ENCODE results near the gene HDGFL2.

HDGFL2 gene

DNA sequence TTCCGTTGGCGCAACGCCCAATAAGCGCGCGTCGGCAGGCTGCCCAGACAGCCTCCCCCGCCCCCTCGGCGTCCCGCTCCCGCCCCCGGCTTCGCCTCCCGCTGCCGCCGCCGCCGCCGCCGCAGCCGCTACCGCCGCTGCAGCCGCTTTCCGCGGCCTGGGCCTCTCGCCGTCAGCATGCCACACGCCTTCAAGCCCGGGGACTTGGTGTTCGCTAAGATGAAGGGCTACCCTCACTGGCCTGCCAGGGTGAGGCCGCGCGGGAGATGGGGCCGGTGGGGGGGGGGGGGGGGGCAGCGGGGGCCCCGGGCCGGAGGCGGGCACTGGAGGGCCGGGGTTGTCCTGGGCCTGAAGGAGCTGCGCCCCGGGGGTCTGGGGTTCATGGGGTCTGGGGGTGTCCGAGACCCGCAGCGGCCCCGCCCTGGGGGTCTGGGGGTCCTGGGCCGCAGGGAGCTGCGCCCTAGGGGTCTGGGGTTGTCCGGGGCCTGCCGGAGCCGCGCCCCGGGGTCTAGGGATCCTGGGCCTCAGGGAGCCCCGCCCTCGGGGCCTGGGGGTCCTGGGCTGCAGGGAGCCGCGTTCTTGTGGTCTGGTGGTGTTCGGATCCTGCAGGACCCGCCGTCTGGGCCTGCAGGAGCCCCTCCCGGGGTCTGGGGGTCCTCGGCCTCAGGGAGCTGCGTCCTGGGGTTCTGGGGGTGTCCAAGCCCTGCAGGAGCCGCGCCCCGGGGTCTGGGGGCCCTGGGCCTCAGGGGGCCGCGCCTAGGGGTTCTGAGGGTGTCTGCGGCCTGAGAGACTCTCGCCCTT, at the start of gene HDGFL2:
Gene HDGFL2, plus strand, starts transcription at position 124 of the 801 bp plus-strand sequence. Its CDS starts 54 bp downstream, at position 178.
- DNase-seq (ENCODE audit: low read depth) = no peak

- no peak for DNase-seq (ENCODE audit: low read depth)
Observed at GRCh38 chr19:4423416-4424126, 48.5 kb upstream of the HDGFL2 start.

DNA sequence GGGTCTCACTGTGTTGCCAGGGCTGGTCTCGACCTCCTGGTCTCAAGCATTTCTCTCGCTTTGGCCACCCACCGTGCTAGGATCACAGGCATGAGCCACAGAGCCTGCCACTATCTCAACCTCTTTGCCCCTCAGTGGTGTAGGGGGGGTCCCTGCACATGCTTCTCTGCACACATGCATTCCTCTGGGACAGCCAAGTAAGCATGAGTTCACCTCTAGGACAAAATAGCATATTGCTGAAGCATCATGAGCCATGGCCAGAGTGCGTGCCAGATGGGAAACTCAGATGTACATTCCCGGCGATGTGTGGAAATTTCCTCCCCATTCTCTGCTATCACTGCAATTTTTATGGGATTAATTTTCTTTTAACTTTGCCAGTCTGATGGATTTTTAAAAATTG, 46.6 kb upstream of the HDGFL2 start:
- no peak for DNase-seq (ENCODE audit: low read depth)

DNA sequence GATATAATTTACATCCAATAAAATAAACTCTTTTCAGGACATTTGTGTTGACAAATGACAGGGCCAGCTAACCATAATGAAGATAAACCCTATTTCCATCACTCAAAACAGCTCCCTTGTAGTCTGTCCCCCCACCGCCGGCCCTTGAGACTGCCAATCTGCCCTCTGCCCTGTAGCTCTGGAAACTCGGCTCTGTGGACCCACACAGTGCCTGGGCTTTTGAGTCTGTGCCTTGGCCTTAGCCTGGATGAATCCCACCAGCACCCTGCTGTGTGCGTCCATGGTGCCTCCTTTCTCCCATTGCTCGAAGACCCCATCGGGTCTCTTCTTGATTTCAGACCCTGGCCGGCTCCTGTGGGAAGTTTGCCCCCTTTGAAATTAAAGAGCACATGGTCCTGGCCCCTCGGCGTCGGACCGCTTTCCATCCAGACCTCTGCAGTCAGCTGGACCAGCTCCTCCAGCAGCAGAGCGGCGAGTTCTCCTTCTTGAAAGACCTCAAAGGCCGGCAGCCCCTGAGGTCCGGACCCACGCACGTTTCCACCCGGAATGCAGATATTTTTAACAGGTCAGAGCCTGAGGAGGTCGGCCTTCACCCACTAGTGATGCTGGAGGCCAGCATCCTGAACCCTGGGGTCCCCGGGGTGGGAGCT, 43.6 kb upstream of the HDGFL2 start:
- DNase-seq (ENCODE audit: low read depth) = no peak

DNA sequence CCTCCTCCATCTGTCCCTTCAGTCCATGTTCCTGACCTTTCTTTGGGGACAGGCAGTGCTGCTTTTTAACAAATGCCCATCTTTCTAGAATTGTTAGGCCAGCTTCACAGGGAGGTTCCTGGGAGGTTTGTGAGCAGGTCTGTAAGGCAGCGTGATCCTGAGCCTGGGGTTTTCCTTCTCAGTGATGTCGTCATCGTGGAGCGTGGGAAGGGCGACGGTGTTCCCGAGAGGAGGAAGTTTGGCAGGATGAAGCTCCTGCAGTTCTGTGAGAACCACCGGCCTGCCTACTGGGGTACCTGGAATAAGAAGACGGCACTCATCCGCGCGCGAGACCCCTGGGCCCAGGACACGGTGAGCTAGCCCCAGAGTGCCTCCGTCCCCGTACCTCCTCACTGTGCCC, 42.8 kb upstream of the HDGFL2 start:
- DNase-seq (ENCODE audit: low read depth) = no peak

DNA sequence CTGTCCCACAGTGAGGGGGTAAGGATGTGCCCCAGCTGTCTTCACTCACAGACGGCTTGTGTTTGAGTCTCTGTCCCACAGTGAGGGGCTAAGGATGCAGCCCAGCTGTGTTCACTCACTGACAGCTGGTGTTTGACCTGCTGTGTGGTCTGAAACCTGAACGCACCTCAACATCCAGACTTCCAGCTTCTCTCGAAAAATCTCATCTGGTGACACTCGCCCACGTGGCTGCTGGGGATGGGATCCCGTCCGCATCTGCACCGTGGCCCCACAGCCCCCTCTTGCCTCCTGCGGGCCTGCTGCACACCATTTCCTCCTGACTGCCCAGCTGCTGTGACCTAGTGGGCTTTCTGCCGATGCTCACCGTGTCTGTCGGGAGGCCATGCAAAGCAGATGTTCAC, 42.3 kb upstream of the HDGFL2 start:
- no peak for DNase-seq (ENCODE audit: low read depth)

- DNase-seq (ENCODE audit: low read depth) = no peak
Observed at GRCh38 chr19:4430760-4431159, 41.3 kb upstream of the HDGFL2 start.

DNA sequence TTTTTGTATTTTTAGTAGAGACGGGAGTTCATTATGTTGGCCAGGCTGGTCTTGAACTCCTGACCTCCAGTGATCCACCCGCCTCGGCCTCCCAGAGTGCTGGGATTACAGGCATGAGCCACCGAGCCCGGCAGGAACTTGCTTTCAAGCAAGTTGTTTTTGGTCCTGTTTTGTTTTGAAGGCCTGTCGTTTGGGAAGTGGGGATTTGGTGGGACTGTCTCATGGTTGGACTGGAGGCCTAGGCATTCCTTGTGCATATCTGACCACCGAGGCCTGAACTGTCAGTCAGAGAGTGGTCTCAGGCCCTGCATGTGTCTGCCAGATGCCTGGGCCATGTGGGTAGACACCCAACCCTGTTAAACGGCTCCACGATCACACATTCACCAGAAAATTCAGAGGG, 40.8 kb upstream of the HDGFL2 start:
- no peak for DNase-seq (ENCODE audit: low read depth)

DNA sequence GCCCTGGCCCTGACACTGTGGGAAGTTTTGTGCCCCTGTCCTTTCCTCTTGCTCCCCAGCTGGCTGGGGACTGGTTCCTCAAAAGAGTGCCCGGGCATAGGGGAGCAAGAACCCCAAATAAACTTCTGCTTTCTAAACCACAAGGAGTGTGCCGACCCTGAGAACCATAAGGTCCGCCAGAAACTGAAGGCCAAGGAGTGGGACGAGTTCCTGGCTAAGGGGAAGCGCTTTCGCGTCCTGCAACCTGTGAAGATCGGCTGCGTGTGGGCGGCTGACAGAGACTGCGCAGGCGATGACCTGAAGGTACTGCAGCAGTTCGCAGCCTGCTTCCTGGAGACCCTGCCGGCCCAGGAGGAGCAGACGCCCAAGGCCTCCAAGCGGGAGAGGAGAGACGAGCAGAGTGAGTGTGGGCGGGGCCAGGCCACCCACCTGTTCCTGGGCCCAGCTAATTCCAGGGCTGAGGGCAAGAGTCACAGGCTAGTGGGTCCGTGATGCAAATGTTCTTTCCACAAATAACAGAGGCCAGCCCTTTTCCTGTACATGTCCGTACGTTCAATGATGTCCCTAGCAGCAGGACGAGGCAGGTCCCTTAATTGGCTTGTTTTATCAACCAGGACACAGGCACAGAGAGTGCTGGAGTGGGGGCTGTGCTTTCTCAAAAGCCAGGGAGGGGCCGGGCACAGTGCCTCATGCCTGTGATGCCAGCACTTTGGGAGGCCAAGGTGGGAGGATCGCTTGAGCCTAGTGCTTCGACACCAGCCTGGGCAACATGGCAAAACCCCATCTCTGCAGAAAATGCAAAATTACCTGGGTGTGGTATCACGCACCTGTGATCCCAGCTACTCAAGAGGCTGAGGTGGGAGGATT, 40.1 kb upstream of the HDGFL2 start:
- DNase-seq (ENCODE audit: low read depth) = no peak

GRCh38 chr19:4432918-4433506, 39.1 kb upstream of the HDGFL2 start:
- no peak for DNase-seq (ENCODE audit: low read depth)

- no peak for DNase-seq (ENCODE audit: low read depth)
Observed at GRCh38 chr19:4434391-4434790, 37.7 kb upstream of the HDGFL2 start.

GRCh38 chr19:4436231-4436630, 35.9 kb upstream of the HDGFL2 start:
- no peak for DNase-seq (ENCODE audit: low read depth)

- no peak for DNase-seq (ENCODE audit: low read depth)
Observed at GRCh38 chr19:4437103-4437502, 35.0 kb upstream of the HDGFL2 start.

GRCh38 chr19:4439243-4439642, 32.9 kb upstream of the HDGFL2 start:
- DNase-seq (ENCODE audit: low read depth) = no peak

GRCh38 chr19:4441994-4442818, 29.9 kb upstream of the HDGFL2 start:
- DNase-seq (ENCODE audit: low read depth) = no peak

GRCh38 chr19:4442819-4443146, 29.3 kb upstream of the HDGFL2 start:
- no peak for DNase-seq (ENCODE audit: low read depth)

DNA sequence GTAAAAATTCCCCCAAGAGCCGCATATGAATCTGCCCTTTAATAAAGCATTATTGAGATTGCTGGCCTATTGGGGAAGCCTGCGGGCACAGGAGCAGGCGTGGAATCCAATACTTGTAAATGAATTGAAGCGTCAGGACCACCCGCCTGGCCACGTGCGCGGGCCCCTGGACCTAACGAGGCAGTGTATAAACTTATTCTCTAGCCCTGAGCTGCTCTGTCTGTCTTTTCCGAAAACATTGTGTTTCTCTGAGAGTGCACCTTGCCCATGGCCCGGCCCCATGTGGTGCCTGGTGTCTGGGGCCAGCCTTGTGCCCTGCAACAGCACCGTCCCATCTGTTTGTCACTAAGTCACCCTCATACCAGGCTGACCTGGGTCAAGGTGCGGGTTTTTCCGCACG, 28.9 kb upstream of the HDGFL2 start:
- DNase-seq (ENCODE audit: low read depth) = no peak

DNA sequence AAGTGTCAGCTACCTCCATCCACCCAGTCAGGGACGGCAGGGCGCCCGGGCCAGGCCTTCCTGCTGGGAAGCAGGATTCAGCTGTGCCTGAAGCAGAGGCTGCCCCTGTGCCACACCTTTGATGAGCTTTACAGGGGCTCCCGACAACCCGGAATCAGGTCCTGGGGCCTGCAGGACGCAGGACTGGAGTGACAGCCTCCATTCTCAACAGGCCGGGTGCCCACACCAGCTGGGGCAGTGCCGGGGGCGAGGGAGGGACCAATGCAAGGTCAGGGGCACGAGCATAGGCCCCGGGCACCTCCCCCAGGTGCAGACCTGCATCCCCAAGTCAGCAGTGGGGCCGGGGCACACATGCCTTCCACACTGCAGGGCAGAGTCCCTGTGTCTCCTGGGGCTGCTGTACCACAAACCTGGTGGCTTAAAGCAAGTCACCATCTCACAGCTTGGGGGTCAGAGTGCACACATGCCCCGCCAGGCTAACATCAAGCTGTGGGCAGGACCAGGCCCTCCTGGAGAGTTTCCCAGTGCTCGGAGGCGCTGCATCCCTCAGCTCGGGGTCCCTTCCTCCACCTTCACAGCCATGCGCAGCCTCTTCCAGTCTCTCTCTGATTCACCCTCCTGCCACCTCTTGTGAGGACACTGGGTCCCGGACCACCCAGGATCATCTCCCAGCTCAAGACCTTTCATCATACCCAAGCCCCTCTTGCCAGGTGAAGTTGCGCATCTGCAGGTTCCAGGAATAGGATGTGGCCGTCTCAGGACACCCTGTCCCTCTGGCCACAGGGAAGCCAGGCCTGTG, 27.9 kb upstream of the HDGFL2 start:
- DNase-seq (ENCODE audit: low read depth) = no peak

- DNase-seq (ENCODE audit: low read depth) = no peak
Observed at GRCh38 chr19:4444765-4445741, 27.0 kb upstream of the HDGFL2 start.
